Testis (tissue), 3 donors: Measurements from ENCODE around the gene FOXJ3. TPM values are rescaled to one million over a fixed set of nuclear protein-coding genes. Genes with fewer than 3 reads are reported as not detected.

Experiments
- DNase-seq: peaks from one replicate; pipeline ENCODE4 v3.0.0-alpha.2; 2019
- H3K27ac ChIP-seq, 2 donors: fragments of 200-600 bp; sonication (generic); one replicate each; pipeline ENCODE4 v1.5.1; 2019
- H3K27me3 ChIP-seq: fragments of 200-600 bp; sonication (generic); one replicate; pipeline ENCODE4 v1.5.1; 2019
- H3K36me3 ChIP-seq: fragments of 200-600 bp; sonication (generic); one replicate; pipeline ENCODE4 v1.5.1; 2017; ENCODE audit warnings: low read depth; ENCODE audit errors: missing control alignments
- H3K4me1 ChIP-seq: fragments of 200-600 bp; sonication (generic); one replicate; pipeline ENCODE4 v1.5.1; 2019
- H3K4me3 ChIP-seq, 2 donors: fragments of 200-600 bp; sonication (generic); one replicate each; pipeline ENCODE4 v1.5.1; 2017 to 2019
- H3K9me3 ChIP-seq: fragments of 200-600 bp; sonication (generic); one replicate; pipeline ENCODE4 v1.5.1; 2017
- CTCF ChIP-seq, 3 experiments: fragments of 450-650 bp in 2 of 3; fragments of 200-600 bp in 1 of 3; sonication (generic) in 1 of 3; IDR thresholded peaks; one replicate each; pipeline ENCODE4 v1.5.1; 2016 to 2019; ENCODE audit warnings: antibody characterized with exemption in 3 of 3, mild to moderate bottlenecking in 2 of 3, moderate library complexity in 1 of 3
- POLR2A ChIP-seq: fragments of 450-650 bp; IDR thresholded peaks from one replicate; pipeline ENCODE4 v1.6.1; 2017; ENCODE audit warnings: antibody characterized with exemption, mild to moderate bottlenecking, moderate library complexity
- WGBS, 2 donors: methylation state at CpG; one replicate each; pipeline ENCODE4 v1.1.5; 2018; 5-methylcytosine and 5-hydroxymethylcytosine counted together
- intact Hi-C: fragments of 100-400 bp; cut with DNase I; formaldehyde crosslinking; loops from one replicate; pipeline ENCODE4 v1.15.1; 2023; ENCODE audit warnings: low total_unique reads
- polyA plus RNA-seq: library from polyadenylated mRNA; stranded (reverse); fragments of 350-450 nt; fragmentation: Illumina TruSeq; extraction: RNeasy Lipid Tissue Mini Kit (QIAGEN cat#74804); gene quantifications from one replicate; pipeline ENCODE4 v1.2.3, GENCODE V29; 2014; ENCODE audit warnings: low read depth, low replicate concordance; ENCODE audit not compliant: insufficient read depth
- total RNA-seq, 2 donors: library from RNA; depleted of rRNA; stranded (reverse); fragments of >200 nt; gene quantifications; one replicate each; pipeline ENCODE4 v1.2.3, GENCODE V29; 2016

The FOXJ3 gene
- total and polyA plus RNA-seq, 3 donors from 2014 or later: 38.9 to 80.1 (median 64.4) TPM

- Histone ChIP-seq H3K9me3 (no peaks in the 10 kb centered on the region), H3K27me3 (no peaks in the 10 kb centered on the region), H3K4me1 (no peaks in the 10 kb centered on the region), H3K27ac (no peak overlapping the region), H3K4me3 (no peak overlapping the region), H3K36me3 (no peaks in the 10 kb centered on the region)
- 73 to 84% methylated on average over 5 to 12 of the region's 12 CpGs for WGBS, 2 donors
- intact Hi-C loops: no loop called here
- no peak for DNase-seq
- TF ChIP-seq POLR2A: no peak
- TF ChIP-seq CTCF (IDR thresholded peaks at IDR 0.05): no peak
Observed at GRCh38 chr1:42155362-42155761, 179.7 kb downstream of the FOXJ3 start.

DNA sequence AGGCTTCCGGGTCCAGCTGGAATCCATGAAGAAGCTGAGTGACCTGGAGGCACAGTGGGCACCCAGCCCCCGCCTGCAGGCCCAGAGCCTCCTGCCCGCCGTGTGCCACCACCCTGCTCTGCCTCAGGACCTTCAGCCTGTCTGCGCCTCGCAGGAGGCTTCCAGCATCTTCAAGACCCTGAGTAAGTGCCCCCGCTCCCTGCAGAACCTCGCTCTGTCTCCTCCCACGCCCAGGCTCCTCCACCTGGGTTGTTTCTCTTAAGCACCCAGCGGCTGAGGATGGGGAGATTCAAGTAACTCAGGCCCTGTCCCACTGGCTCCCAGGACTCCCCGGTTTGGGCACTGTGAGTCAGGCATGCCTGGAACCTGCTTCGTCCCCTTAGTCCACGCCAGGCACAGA, 180.3 kb downstream of the FOXJ3 start:
- Histone ChIP-seq H3K27ac (no peak overlapping the region), H3K27me3 (no peaks in the 10 kb centered on the region), H3K36me3 (no peaks in the 10 kb centered on the region), H3K4me3 (no peak overlapping the region), H3K4me1 (no peaks in the 10 kb centered on the region), H3K9me3 (no peaks in the 10 kb centered on the region)
- intact Hi-C loops: no loop called here
- whole genome bisulfite sequencing, 2 donors: 87 to 96% methylated on average over 8 to 13 of the region's 13 CpGs
- no peak for DNase-seq
- TF ChIP-seq CTCF (IDR thresholded peaks at IDR 0.05): no peak
- no peak for TF ChIP-seq POLR2A

GRCh38 chr1:42153624-42154023, 181.4 kb downstream of the FOXJ3 start:
- WGBS, 2 donors: 68 to 73% methylated on average over 3 to 6 of the region's 6 CpGs
- no peaks in the 10 kb centered on the region for H3K36me3 ChIP-seq
- H3K4me3 ChIP-seq: no peak overlapping the region
- H3K4me1 ChIP-seq: no peaks in the 10 kb centered on the region
- H3K27me3 ChIP-seq: no peaks in the 10 kb centered on the region
- TF ChIP-seq POLR2A: no peak
- no peak for TF ChIP-seq CTCF (IDR thresholded peaks at IDR 0.05)
- DNase-seq: no peak
- no peaks in the 10 kb centered on the region for H3K9me3 ChIP-seq
- no peak overlapping the region for H3K27ac ChIP-seq
- intact Hi-C loops: no loop called here

- DNase-seq: no peak
- H3K27ac ChIP-seq: no peak within 1 kb of the TSS
- H3K4me3 ChIP-seq: no peak within 1 kb of the TSS
- H3K36me3 ChIP-seq: no peaks in the 10 kb centered on the region
- intact Hi-C loops: no loop called here
- WGBS, 2 donors: 77 to 83% methylated on average over 6 to 12 of the region's 12 CpGs
- no peaks in the 10 kb centered on the region for H3K9me3 ChIP-seq
- H3K27me3 ChIP-seq: no peaks in the 10 kb centered on the region
- TF ChIP-seq POLR2A: no peak
- no peak for TF ChIP-seq CTCF (IDR thresholded peaks at IDR 0.05)
- no peaks in the 10 kb centered on the region for H3K4me1 ChIP-seq
Observed at GRCh38 chr1:42152907-42153600, 182.0 kb downstream of the FOXJ3 start, which contains the start of gene GUCA2B. Gene GUCA2B, plus strand, starts transcription at chr1:42153410. Its CDS starts 41 bp downstream, at chr1:42153451.

- intact Hi-C loops: no loop called here
- Histone ChIP-seq H3K36me3 (no peaks in the 10 kb centered on the region), H3K4me3 (no peak overlapping the region), H3K9me3 (no peaks in the 10 kb centered on the region), H3K27me3 (no peaks in the 10 kb centered on the region), H3K4me1 (no peaks in the 10 kb centered on the region), H3K27ac (no peak overlapping the region)
- 88 to 98% methylated on average over 3 of the region's 3 CpGs for WGBS, 2 donors
- DNase-seq: no peak
- TF ChIP-seq CTCF (IDR thresholded peaks at IDR 0.05) (no peak), POLR2A (no peak)
Observed at GRCh38 chr1:42152119-42152518, 182.9 kb downstream of the FOXJ3 start.
